Memory B cell (primary cell): ENCODE data around the gene DCTN5.
"Not testable (repeated sequence)": the region's sequence is repeated elsewhere in the genome, so short reads cannot be mapped to it uniquely, and the experiment has no call there.

Source experiments
- ATAC-seq: fragments of 150-1000 bp; cut with Tn5 transposase; 2 replicates; pipeline ENCODE4 v1.10.0; 2021; ENCODE audit warnings: low read depth, mild to moderate bottlenecking, moderate library complexity
- DNase-seq, 2 donors: peaks; one replicate each; pipeline ENCODE4 v3.0.0; 2022; ENCODE audit warnings: low spot score in 2 of 2
- H3K27ac Mint-ChIP-seq: one replicate; pipeline ENCODE4 v1.8.0; 2022; ENCODE audit warnings: mild to moderate bottlenecking, moderate library complexity, mixed read lengths
- H3K27me3 Mint-ChIP-seq: one replicate; pipeline ENCODE4 v1.8.0; 2022; ENCODE audit warnings: mixed read lengths
- H3K36me3 Mint-ChIP-seq: one replicate; pipeline ENCODE4 v1.8.0; 2022; ENCODE audit warnings: mild to moderate bottlenecking, mixed read lengths
- H3K4me1 Mint-ChIP-seq: one replicate; pipeline ENCODE4 v1.8.0; 2022; ENCODE audit warnings: mixed read lengths
- H3K4me3 Mint-ChIP-seq: one replicate; pipeline ENCODE4 v1.8.0; 2022; ENCODE audit warnings: mild to moderate bottlenecking, moderate library complexity, mixed read lengths
- H3K9me3 Mint-ChIP-seq: one replicate; pipeline ENCODE4 v1.8.0; 2022; ENCODE audit warnings: mixed read lengths

DCTN5 gene

DNA sequence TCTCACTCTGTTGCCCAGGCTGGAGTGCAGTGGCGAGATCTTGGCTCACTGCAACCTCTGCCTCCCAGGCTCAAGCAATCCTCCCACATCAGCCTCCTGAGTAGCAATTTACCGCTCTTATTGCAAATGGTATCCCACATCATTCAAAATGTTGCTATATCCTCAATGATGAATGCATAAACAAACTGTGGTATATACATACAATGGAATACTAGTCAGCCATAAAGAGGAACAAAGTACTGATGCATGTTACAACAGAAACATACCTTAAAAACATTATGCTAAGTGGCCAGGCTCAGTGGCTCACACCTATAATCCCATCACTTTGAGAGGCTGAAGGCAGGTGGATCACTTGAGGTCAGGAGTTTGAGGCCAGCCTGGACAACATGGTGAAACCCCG, 9.4 kb upstream of the DCTN5 start:
- DNase-seq, result not testable (repeated sequence)

GRCh38 chr16:23634461-23635036, 6.7 kb upstream of the DCTN5 start:
- DNase-seq (no peak), ATAC-seq (no peak)
- Mint-ChIP-seq H3K4me1 (peaks cover 8% of the 10 kb centered on the region), H3K4me3 (no peak overlapping the region), H3K27me3 (no peaks in the 10 kb centered on the region), H3K9me3 (no peaks in the 10 kb centered on the region), H3K27ac (no peak overlapping the region), H3K36me3 (peaks cover 25% of the 10 kb centered on the region)

More for the DNA sequence above, 9.4 kb upstream of the DCTN5 start:
- H3K9me3 Mint-ChIP-seq, H3K4me1 Mint-ChIP-seq, ATAC-seq, H3K27me3 Mint-ChIP-seq, H3K27ac Mint-ChIP-seq, H3K4me3 Mint-ChIP-seq: not testable (repeated sequence)
- peaks cover 28% of the 10 kb centered on the region for H3K36me3 Mint-ChIP-seq

- peak overlapping the region; percentile 73 for H3K27ac Mint-ChIP-seq
- H3K9me3 Mint-ChIP-seq, result no peaks in the 10 kb centered on the region
- DNase-seq (no peak), ATAC-seq (no peak)
- H3K36me3 Mint-ChIP-seq, result peaks cover 21% of the 10 kb centered on the region
- H3K4me1 Mint-ChIP-seq, result peaks cover 14% of the 10 kb centered on the region
- H3K27me3 Mint-ChIP-seq, result no peaks in the 10 kb centered on the region
- no peak overlapping the region for H3K4me3 Mint-ChIP-seq
These were observed 5.3 kb upstream of the DCTN5 start for GRCh38 chr16:23635958-23636357.

DNA sequence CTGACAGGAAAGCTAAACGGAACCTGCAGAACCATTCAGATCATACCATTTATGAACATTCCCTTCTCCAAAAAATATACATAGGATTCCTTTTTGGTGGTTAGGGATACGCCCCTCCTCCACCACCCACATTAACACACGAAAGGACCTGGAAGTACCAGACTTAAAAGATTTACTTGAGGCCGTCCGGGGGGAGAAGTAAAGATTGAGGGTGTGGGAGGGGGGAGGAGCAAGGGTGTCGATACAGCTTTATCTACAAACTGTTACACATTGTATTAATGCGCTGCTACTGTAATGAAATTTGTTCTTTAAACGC, 693 bp upstream of the DCTN5 start:
- peaks cover 23% of the 10 kb centered on the region for H3K4me1 Mint-ChIP-seq
- peak overlapping the region; percentile 99 for H3K4me3 Mint-ChIP-seq
- H3K27ac Mint-ChIP-seq, result peak overlapping the region; percentile 96
- no peaks in the 10 kb centered on the region for H3K27me3 Mint-ChIP-seq
- DNase-seq (no peak), ATAC-seq (no peak)
- peaks cover 16% of the 10 kb centered on the region for H3K36me3 Mint-ChIP-seq
- no peaks in the 10 kb centered on the region for H3K9me3 Mint-ChIP-seq

- no peak for ATAC-seq
- no peak for DNase-seq
- peaks cover 27% of the 10 kb centered on the region for H3K4me1 Mint-ChIP-seq
- H3K9me3 Mint-ChIP-seq, result no peaks in the 10 kb centered on the region
- H3K36me3 Mint-ChIP-seq, result peaks cover 24% of the 10 kb centered on the region
- H3K4me3 Mint-ChIP-seq, result peak overlapping the region; percentile 99
- peak overlapping the region; percentile 96 for H3K27ac Mint-ChIP-seq
- no peaks in the 10 kb centered on the region for H3K27me3 Mint-ChIP-seq
These were observed 1.0 kb downstream of the DCTN5 start for GRCh38 chr16:23642246-23642774.

DNA sequence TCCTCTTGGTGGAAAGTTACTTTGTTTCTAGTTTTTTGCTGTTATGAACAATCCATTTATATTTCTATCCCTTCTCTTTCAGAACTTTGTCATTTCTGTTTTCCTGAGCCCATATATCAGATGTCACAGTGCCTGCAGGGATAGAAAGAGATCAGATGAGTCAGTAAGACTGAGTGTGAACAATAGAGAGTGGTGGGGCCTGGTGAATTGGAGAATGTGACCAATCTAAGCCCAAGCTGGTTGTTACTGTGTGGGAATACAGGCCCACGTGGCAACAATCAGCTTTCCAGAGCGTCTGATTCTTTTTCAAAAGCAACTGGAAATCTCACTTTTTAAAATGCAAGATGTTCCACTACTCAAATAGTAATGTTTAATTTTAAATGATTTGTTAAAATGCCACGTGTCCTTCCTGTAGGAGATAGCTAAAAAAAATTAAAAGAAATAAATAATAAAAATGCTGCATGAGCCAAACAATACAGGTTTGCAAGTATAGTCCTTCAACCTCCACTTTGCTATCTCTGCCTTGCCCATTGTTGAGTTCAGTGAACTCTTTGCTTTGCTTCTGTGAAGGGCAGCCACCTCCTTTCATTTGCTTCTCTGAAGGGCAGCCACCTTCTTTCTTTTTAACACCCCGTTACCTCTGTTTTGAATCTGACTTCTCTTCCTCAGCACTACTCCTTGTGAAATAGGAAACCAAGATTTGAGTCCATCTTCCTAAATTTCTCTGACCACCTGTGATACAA, 9.6 kb downstream of the DCTN5 start:
- peak overlapping the region; percentile 81 for H3K27ac Mint-ChIP-seq
- ATAC-seq (no peak), DNase-seq (no peak)
- H3K4me3 Mint-ChIP-seq, result peak overlapping the region; percentile 18
- H3K4me1 Mint-ChIP-seq, result peaks cover 21% of the 10 kb centered on the region
- H3K9me3 Mint-ChIP-seq, result peaks cover 4% of the 10 kb centered on the region
- H3K27me3 Mint-ChIP-seq, result no peaks in the 10 kb centered on the region
- peaks cover 47% of the 10 kb centered on the region for H3K36me3 Mint-ChIP-seq

DNA sequence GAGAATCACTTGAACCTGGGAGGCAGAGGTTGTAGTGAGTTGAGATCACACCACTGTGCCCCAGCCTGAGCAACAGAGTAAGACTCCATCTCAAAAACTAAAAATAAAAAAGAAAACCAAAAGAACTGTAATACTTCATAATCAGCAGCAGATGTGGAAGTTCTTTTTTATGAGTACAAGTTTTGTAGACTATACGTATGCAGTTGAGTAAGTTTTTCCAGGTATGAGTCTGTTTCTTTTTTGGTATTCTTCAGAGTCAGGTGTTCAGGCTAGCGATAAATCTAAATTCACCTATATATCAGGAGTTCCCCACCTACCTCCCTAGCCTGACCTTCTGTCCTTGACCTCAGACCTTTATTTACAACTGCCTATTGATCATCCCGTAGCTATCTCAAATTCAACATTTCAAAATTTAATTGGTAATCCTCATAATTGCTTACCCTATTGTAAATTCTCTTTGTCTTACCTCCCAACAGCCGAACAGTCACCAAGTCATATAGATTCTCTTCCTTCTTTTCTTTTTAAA, 10.7 kb downstream of the DCTN5 start:
- DNase-seq (no peak), ATAC-seq (no peak)
- peaks cover 4% of the 10 kb centered on the region for H3K9me3 Mint-ChIP-seq
- H3K4me3 Mint-ChIP-seq, result peak overlapping the region; percentile 7
- peak overlapping the region; percentile 81 for H3K27ac Mint-ChIP-seq
- peaks cover 41% of the 10 kb centered on the region for H3K36me3 Mint-ChIP-seq
- no peaks in the 10 kb centered on the region for H3K27me3 Mint-ChIP-seq
- H3K4me1 Mint-ChIP-seq, result peaks cover 17% of the 10 kb centered on the region

DNA sequence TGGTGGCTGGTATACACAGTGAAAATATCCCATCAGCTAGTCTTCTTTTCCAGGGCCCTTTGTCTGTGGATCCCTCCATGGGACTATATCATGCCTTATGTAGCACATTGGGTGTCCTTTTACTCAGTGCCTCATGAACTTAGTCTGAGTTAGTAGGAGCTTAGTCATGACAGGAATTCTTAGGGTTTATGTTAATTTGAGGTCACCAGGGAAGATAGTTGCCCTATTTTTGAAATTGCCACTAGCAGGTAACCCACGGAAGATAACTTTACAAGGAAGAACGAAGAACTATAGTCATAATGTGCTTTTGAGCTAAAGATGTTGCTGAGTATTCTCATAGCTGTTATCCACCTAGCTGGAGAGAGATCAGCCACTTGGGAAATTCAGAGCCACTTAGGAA, 22.7 kb downstream of the DCTN5 start:
- no peaks in the 10 kb centered on the region for H3K27me3 Mint-ChIP-seq
- H3K36me3 Mint-ChIP-seq, result peaks cover 67% of the 10 kb centered on the region
- H3K9me3 Mint-ChIP-seq, result no peaks in the 10 kb centered on the region
- H3K4me1 Mint-ChIP-seq, result peaks cover 2% of the 10 kb centered on the region
- no peak overlapping the region for H3K4me3 Mint-ChIP-seq
- no peak for ATAC-seq
- no peak overlapping the region for H3K27ac Mint-ChIP-seq
- DNase-seq, result no peak

DNA sequence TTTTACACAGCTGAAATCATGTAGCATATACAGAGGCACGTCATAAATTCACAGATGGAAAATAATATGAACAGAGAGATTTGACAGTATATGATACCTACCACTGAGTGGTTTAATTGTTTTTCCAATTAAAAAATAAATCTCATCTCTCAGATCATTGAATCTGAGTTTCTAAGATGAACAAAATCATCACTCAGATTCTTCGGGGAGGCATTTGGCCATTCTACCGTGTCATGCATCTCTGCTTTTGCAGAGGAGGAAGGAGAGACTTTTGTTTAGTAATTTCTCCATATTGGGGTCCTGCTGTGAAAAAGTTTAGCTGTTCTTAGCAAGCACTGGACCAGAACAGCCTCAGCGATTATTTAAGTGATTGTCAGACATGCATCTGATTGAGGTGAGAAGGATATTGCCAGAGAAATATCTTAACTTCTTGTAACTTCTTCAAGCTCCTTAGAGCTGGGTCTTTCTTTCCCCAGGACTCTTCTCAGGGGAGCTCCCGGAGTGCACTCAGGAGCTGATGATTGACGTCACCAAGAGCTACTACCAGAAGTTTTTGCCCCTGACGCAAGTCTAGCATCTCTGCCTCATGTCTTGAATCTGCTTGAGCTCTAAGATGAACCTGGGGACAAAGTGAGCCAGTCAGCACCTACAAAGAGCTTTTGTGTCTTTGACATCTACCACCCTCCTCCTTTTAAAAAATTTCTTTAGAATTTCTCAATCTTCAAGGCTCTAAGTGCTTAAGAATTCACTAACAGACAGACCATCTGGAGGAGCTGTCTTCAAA, 25.5 kb downstream of the DCTN5 start:
- ATAC-seq (no peak), DNase-seq (no peak)
- Mint-ChIP-seq H3K4me3 (no peak overlapping the region), H3K4me1 (peaks cover 13% of the 10 kb centered on the region), H3K9me3 (no peaks in the 10 kb centered on the region), H3K36me3 (peaks cover 50% of the 10 kb centered on the region), H3K27me3 (no peaks in the 10 kb centered on the region), H3K27ac (no peak overlapping the region)

DNA sequence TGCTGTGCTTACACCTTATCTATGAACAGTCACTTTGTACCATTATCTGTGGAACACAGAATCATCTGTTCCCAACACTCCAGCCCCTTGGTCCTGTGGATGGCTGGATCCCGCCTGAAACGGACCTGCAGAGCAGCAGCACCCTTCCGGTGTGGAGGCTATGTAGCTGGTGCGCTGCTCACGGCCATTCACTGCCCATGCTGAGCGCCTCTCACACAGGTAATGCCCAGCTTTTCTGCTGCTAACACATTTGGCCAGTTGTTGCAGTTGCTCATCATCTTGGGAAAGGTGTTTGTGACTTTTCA, 26.0 kb downstream of the DCTN5 start:
- peaks cover 50% of the 10 kb centered on the region for H3K36me3 Mint-ChIP-seq
- no peak overlapping the region for H3K27ac Mint-ChIP-seq
- H3K4me3 Mint-ChIP-seq, result no peak overlapping the region
- H3K9me3 Mint-ChIP-seq, result no peaks in the 10 kb centered on the region
- DNase-seq (no peak), ATAC-seq (no peak)
- H3K4me1 Mint-ChIP-seq, result peaks cover 13% of the 10 kb centered on the region
- no peaks in the 10 kb centered on the region for H3K27me3 Mint-ChIP-seq

DNA sequence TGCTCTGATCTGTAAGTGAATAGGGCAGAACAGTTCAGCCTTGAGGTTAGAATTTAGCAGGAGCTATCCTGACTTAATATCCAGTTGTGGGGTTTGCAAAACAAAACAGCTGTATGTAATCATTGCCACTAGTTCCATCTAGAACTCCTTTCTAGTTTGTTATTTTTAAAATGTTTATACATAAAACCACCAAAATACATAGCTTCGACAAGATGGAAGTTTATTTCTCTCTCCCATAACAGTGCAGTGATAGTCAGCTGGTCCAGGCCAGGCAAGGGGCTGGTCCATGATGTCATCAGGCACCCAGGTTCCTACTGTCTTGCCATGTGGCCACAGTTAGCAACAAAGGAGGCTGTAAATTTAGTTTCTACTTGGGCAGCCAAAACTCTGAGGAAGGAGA, 27.0 kb downstream of the DCTN5 start:
- no peaks in the 10 kb centered on the region for H3K27me3 Mint-ChIP-seq
- peaks cover 45% of the 10 kb centered on the region for H3K36me3 Mint-ChIP-seq
- H3K4me3 Mint-ChIP-seq, result no peak overlapping the region
- H3K9me3 Mint-ChIP-seq, result no peaks in the 10 kb centered on the region
- DNase-seq, result no peak
- no peak overlapping the region for H3K27ac Mint-ChIP-seq
- H3K4me1 Mint-ChIP-seq, result peaks cover 13% of the 10 kb centered on the region
- no peak for ATAC-seq

DNA sequence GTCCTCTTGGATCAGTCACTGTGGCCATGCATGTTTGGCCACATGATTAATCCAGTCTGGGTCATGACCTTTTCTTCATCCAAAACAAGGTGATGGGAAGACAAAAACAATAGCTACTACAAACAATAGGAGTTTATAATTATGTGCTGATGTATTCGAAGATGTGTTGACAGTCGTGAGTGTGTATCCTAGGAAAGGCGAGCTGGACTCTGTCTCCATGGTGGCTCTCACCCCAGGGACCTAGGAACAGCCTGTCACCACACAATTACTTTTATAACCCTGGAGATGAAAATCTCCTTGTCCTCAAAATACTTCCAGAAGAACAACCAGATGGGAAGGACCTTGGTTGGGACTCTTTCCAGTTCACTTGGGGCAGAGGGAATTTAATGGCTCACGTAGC, 27.6 kb downstream of the DCTN5 start:
- Mint-ChIP-seq H3K9me3 (no peaks in the 10 kb centered on the region), H3K27me3 (no peaks in the 10 kb centered on the region), H3K27ac (no peak overlapping the region), H3K4me3 (no peak overlapping the region), H3K36me3 (peaks cover 41% of the 10 kb centered on the region), H3K4me1 (peaks cover 13% of the 10 kb centered on the region)
- DNase-seq (no peak), ATAC-seq (no peak)

GRCh38 chr16:23670137-23670776, 29.0 kb downstream of the DCTN5 start:
- H3K4me1 Mint-ChIP-seq, result peaks cover 13% of the 10 kb centered on the region
- no peaks in the 10 kb centered on the region for H3K27me3 Mint-ChIP-seq
- H3K27ac Mint-ChIP-seq, result no peak overlapping the region
- peak overlapping the region; percentile 12 for H3K4me3 Mint-ChIP-seq
- peak in 1 of 2 donors; percentile 11 for DNase-seq
- ATAC-seq, result peak; percentile 99
- peaks cover 30% of the 10 kb centered on the region for H3K36me3 Mint-ChIP-seq
- H3K9me3 Mint-ChIP-seq, result no peaks in the 10 kb centered on the region
